HG03280 (cell line): ENCODE measurements around the gene SULT1C4.
"Not testable (repeated sequence)": the region's sequence is repeated elsewhere in the genome, so short reads cannot be mapped to it uniquely, and the experiment has no call there.

Experiments used
- ATAC-seq: cut with Tn5 transposase; IDR thresholded peaks from one replicate; pipeline ENCODE4 v1.9.1; 2021; ENCODE audit warnings: mild to moderate bottlenecking, moderate library complexity; ENCODE audit not compliant: unreplicated experiment

Gene SULT1C4

GRCh38 chr2:108377815-108378630, at the start of gene SULT1C4:
Gene SULT1C4, plus strand, starts transcription at chr2:108377954. Its CDS starts 384 bp downstream, at chr2:108378338.
- ATAC-seq: no peak

GRCh38 chr2:108329771-108330170, 48.0 kb upstream of the SULT1C4 start:
- no peak for ATAC-seq

GRCh38 chr2:108330979-108331378, 46.8 kb upstream of the SULT1C4 start:
- ATAC-seq: no peak

- no peak for ATAC-seq
Measured at GRCh38 chr2:108345951-108346350, 31.8 kb upstream of the SULT1C4 start.

- no peak for ATAC-seq
Measured at GRCh38 chr2:108346827-108347226, 30.9 kb upstream of the SULT1C4 start.

GRCh38 chr2:108347786-108348185, 30.0 kb upstream of the SULT1C4 start:
- ATAC-seq: no peak

- ATAC-seq: no peak
Measured at GRCh38 chr2:108348816-108349570, 28.8 kb upstream of the SULT1C4 start.

GRCh38 chr2:108349571-108349928, 28.2 kb upstream of the SULT1C4 start:
- no peak for ATAC-seq

- ATAC-seq: no peak
Measured at GRCh38 chr2:108351889-108352288, 25.9 kb upstream of the SULT1C4 start.

- no peak for ATAC-seq
Measured at GRCh38 chr2:108354136-108354535, 23.6 kb upstream of the SULT1C4 start.

GRCh38 chr2:108355906-108356734, 21.6 kb upstream of the SULT1C4 start:
- no peak for ATAC-seq

GRCh38 chr2:108359336-108359735, 18.4 kb upstream of the SULT1C4 start:
- not testable (repeated sequence) for ATAC-seq

- no peak for ATAC-seq
Measured at GRCh38 chr2:108360776-108361468, 16.8 kb upstream of the SULT1C4 start.

GRCh38 chr2:108363024-108363907, 14.5 kb upstream of the SULT1C4 start:
- no peak for ATAC-seq

GRCh38 chr2:108363908-108364225, 13.9 kb upstream of the SULT1C4 start:
- no peak for ATAC-seq

GRCh38 chr2:108364676-108365297, 13.0 kb upstream of the SULT1C4 start:
- no peak for ATAC-seq

- ATAC-seq: no peak
Measured at GRCh38 chr2:108365656-108366055, 12.1 kb upstream of the SULT1C4 start.

- no peak for ATAC-seq
Measured at GRCh38 chr2:108367014-108367413, 10.7 kb upstream of the SULT1C4 start.

- ATAC-seq: no peak
Measured at GRCh38 chr2:108367561-108368175, 10.1 kb upstream of the SULT1C4 start.
